Middle frontal gyrus (tissue), 1 donor: ENCODE data around the gene CDC42.

Source experiments
- DNase-seq: peaks from one replicate; pipeline ENCODE4 v3.0.0-alpha.2; 2015; ENCODE audit warnings: low spot score; ENCODE audit errors: extremely low spot score

The CDC42 gene

GRCh38 chr1:22108339-22109105 is 56.0 kb downstream of the CDC42 start:
- DNase-seq = no peak

DNA sequence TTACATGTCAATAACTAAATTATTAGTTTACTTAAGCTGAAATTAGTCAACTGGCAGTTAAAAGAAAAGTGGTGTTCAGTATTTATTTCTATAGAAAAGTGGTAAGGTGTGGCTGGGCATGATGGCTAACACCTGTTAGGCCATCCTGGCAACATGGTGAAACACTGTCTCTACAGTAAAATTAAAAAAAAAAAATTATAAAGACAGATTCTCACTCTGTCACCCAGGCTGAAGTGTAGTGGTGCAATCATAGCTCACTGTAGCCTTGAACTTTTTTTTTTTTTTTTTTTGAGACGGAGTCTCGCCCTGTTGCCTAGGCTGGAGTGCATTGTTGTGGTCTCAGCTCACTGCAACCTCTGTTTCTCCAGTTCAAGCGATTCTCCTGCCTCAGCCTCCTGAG is 57.5 kb downstream of the CDC42 start:
- DNase-seq = no peak

DNA sequence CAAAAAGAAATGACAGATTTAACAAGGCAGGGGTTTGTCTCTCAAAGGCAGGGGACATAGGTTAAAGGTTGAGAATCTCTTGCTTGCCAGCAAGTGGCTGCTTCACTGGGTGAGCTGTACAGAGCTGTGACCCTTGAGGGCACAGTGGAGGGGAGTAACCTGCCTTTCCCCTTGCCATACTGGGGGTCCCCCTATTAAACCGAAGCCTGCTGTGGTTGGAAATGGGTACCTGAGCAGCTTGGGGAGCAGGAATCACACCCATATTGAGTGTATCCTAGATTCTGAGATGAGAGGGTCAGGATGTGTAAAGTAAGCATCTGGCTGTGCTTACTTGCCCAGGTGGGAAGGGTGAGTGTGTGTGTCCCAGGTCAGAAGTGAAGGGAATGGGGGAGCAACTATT is 58.6 kb downstream of the CDC42 start:
- no peak for DNase-seq

- no peak for DNase-seq
These were observed 59.1 kb downstream of the CDC42 start for GRCh38 chr1:22111620-22112019.

DNA sequence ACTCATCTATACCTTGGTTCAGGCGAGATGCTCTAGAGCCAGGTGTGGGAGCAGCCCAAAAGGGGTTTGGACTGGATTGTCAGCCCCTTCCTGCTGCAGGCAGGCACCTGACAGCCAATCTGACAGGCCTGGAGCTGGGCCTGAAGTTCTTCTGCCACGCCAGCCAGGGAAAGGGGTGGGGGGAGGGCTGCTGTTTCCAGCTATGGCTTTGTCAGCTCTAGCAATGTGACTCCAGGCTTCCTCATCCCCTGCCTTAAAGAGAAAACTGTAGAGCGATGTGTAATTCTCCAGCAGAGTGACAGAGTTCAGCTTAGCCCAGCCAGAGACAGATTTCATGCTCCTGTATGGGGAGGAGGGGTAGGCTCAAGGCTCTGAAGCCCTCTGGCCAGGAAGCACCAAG is 60.0 kb downstream of the CDC42 start:
- no peak for DNase-seq

- DNase-seq = no peak
These were observed 61.8 kb downstream of the CDC42 start for GRCh38 chr1:22114083-22115012.

GRCh38 chr1:22115286-22115685 is 62.8 kb downstream of the CDC42 start:
- no peak for DNase-seq

- DNase-seq = no peak
These were observed 64.7 kb downstream of the CDC42 start for GRCh38 chr1:22117238-22117637.

DNA sequence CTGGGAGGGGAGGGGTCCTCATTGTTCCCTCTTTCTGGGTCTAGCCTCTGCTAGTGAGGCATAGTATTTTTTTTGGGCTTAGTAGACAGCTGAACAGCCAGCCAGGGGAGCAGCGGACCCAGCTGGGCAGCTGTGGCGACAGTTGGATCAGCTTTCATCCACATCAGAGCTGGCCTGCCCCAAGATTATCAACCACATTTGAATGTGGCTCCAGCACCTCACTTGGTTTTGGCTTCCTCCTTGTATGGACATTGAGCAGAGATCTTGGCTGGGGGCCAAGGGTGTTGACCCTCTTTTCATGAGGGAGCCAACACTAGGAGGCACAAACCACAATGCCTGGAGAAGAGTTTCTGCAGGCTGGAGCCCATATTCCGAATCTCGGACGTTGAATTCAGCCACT is 65.3 kb downstream of the CDC42 start:
- DNase-seq = no peak

- DNase-seq = no peak
These were observed 65.9 kb downstream of the CDC42 start for GRCh38 chr1:22118291-22118992.

GRCh38 chr1:22119626-22120468 is 67.3 kb downstream of the CDC42 start:
- DNase-seq = no peak

GRCh38 chr1:22120469-22120790 is 67.9 kb downstream of the CDC42 start:
- no peak for DNase-seq

DNA sequence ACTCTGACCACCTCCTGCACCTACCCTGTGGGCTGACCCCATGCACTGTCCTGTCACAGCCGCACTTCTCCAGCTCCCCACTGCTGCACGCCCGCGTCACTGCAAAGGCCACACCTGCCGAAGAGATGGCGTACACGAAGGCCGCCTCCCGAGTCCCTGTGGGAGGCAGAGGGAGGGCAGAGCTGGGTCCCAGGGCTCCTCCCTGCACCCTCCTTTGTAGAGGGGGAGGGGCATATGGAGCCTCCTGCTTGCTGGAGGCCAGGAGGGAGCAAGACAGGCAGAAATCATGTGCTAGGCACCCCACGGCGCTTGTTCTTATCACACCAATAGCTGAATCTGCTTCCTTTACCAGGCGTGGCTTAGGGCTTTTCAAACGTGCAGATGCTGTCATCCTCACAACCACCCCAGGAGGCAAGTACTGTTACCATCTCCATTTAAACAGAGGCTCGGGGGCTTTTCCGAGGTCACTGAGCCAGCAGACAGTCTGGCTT is 69.0 kb downstream of the CDC42 start:
- DNase-seq = no peak

DNA sequence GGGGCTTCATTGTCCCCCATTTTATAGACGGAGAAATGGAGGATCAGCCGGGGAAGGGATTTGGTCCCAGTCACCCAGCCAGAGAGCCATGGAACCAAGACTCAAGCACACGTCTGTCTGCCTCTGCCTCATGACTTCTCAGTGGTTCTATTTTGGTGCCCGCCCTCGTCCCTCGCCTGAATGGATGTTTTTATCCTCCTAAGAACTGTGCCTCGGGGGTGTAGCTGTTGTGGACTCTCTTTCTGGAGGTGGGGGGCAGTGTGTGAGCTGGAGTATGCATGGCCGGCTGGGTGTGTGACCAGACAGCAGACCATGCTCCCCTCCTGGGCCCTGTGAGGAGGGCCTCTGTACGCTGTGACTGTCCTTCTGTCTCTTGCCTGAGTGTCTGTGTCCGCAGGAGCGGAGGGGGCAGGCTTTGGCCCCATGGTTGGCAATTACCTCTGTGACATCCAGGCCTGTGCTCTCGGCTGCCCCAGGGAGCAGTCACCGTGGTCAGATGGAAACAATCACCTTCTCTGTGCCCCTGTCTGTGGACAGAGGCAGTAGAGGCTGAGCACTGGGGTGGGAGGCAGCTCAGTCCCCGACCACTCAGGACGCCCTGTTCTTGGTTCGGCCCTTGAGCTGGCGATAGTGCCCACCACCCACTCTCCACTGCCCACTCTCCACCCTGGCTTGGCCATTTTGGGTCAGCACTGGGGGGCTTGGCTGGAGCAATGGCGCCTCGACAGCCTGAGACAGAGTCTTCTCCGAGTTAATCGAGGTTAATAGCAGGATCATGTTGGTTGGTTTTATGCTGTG is 70.0 kb downstream of the CDC42 start:
- no peak for DNase-seq

DNA sequence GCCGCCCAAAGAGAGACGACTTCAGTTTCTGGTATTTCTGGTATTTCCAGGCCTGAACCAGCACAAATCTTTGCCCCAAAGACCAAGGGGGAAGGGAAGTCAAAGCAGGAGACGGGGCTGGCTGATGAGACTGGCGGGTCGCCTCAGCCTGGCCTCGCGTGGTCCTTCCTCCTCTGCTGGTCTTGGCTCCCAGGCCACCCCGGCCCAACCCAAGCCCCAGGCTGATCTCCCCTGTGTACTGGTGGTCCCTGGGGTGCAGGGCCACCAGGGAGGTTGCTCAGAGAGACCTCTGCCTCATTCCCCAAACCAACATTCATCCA is 70.5 kb downstream of the CDC42 start:
- no peak for DNase-seq

DNA sequence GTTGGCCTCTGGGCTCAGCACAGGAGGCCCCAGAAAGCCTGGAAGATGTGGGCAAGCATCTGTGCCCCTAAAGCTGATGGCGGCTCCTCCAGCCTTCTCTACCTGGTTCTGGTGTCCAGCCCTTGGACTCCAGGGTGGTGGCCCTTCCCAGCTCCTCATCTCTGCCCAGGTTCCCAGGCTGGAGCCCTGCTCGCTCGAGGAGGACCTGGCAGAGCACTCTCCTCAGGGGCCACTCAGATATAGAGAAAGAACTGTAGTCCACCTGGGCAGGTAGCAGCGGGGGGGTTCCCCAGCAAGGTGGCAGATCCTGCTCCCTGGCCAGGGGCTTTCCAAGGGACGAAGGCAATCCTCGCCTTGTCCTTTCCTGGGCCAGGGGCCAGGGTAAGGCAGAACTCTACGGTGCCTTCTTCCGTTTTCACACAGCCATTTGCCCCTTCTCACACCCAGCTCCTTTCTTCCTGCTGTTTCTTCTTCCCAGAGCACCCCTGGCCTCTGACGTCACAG is 71.4 kb downstream of the CDC42 start:
- DNase-seq = no peak

GRCh38 chr1:22124592-22125229 is 72.2 kb downstream of the CDC42 start:
- DNase-seq = no peak

GRCh38 chr1:22126531-22126930 is 74.0 kb downstream of the CDC42 start:
- no peak for DNase-seq

DNA sequence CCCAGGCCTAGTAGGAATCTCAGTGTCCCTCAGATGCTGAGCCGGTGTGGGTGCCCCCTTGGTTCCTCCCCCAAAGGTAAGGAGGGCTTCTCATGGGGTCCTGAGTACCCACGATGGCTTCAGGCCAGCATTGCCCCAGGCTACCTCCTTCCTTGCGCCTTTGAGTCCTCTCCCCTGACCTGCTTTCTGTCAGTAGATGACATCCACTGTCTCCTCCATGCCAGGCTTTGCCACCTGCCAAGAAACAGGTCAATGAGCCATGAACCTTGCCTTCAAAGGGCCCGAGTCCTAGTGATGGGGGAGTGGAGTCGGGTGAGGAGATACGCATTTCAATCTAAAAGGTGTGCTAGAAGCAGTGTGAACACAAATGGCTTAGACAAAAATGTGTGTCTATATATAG is 74.7 kb downstream of the CDC42 start:
- no peak for DNase-seq

DNA sequence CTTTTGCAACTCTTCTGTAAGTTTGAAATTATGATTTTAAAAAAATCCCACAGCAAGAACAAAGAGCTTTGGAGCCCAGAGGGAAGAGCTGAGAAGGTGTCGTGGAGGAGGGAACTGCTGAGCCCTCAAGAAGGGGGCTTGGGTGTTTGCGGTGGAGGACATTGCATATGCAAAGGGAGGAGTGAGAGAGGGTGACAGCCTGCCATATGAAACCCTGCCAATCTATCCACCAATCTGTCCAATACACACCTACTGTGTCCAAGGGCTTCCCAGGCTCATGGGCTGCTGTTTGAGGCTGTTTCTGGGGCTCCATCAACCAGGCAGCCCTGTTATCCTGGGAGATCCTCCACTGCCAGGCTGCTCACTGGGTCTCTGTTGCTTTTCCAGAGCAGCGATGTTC is 75.2 kb downstream of the CDC42 start:
- no peak for DNase-seq
